Neural cell (in vitro differentiated cells): Measurements from ENCODE around the gene PCLO. TPM values are rescaled to one million over a fixed set of nuclear protein-coding genes. Genes with fewer than 3 reads are reported as not detected.

Experiments used
- H2AFZ ChIP-seq: fragments of 200-600, 300-800 bp; sonication (generic), shearing (Covaris generic); 2 replicates; pipeline ENCODE4 v1.6.0; 2014; ENCODE audit warnings: low read depth, mild to moderate bottlenecking, antibody characterized with exemption, low read length, moderate library complexity
- H3F3A ChIP-seq: fragments of 200-600 bp; shearing (Covaris generic); 2 replicates; pipeline ENCODE4 v1.6.1; 2016; ENCODE audit warnings: mild to moderate bottlenecking, moderate library complexity, mixed read lengths, antibody characterized with exemption, low read length; ENCODE audit not compliant: insufficient read depth, poor library complexity, severe bottlenecking
- H3K27ac ChIP-seq: fragments of 200-600, 300-800 bp; sonication (generic), shearing (Covaris generic); 2 replicates; pipeline ENCODE4 v1.5.1; 2014; ENCODE audit warnings: mild to moderate bottlenecking, low read length, moderate library complexity
- H3K27me3 ChIP-seq: fragments of 300-800, 200-600 bp; sonication (generic), shearing (Covaris generic); 2 replicates; pipeline ENCODE4 v1.6.0; 2014; ENCODE audit warnings: mild to moderate bottlenecking, low read depth, low read length, moderate library complexity; ENCODE audit not compliant: insufficient read depth
- H3K36me3 ChIP-seq: fragments of 300-800, 200-600 bp; sonication (generic), shearing (Covaris generic); 2 replicates; pipeline ENCODE4 v1.5.1; 2014; ENCODE audit warnings: mild to moderate bottlenecking, antibody characterized with exemption, low read length, moderate library complexity; ENCODE audit not compliant: insufficient read depth
- H3K4me2 ChIP-seq: fragments of 300-800, 200-600 bp; sonication (generic), shearing (Covaris generic); 2 replicates; pipeline ENCODE4 v1.6.0; 2014; ENCODE audit warnings: mild to moderate bottlenecking, low read length
- H3K4me3 ChIP-seq: fragments of 300-800, 200-600 bp; sonication (generic), shearing (Covaris generic); 2 replicates; pipeline ENCODE4 v1.5.1; 2014; ENCODE audit warnings: mild to moderate bottlenecking, low read length, moderate library complexity
- H3K79me2 ChIP-seq: fragments of 200-600 bp; shearing (Covaris generic); replicated peaks from 2 replicates; pipeline ENCODE4 v1.6.0; 2014; ENCODE audit warnings: mild to moderate bottlenecking, low read length, moderate library complexity; ENCODE audit not compliant: insufficient read depth
- H3K9ac ChIP-seq: fragments of 300-800, 200-600 bp; sonication (generic), shearing (Covaris generic); 2 replicates; pipeline ENCODE4 v1.6.1; 2016; ENCODE audit warnings: mild to moderate bottlenecking, low read length, mixed read lengths
- H3K9me2 ChIP-seq: fragments of 200-600 bp; shearing (Covaris generic); 2 replicates; pipeline ENCODE4 v1.6.1; 2016; ENCODE audit warnings: mild to moderate bottlenecking, low read length, mixed read lengths; ENCODE audit not compliant: insufficient read depth
- H3K9me3 ChIP-seq: fragments of 200-600, 300-800 bp; sonication (generic), shearing (Covaris generic); 2 replicates; pipeline ENCODE4 v1.6.1; 2016; ENCODE audit warnings: mild to moderate bottlenecking, mixed run types, low read length, moderate library complexity, mixed read lengths
- H4K20me1 ChIP-seq: fragments of 200-600 bp; shearing (Covaris generic); 2 replicates; pipeline ENCODE4 v1.6.1; 2016; ENCODE audit warnings: mild to moderate bottlenecking, mixed run types; ENCODE audit not compliant: insufficient read depth
- EP300 ChIP-seq: fragments of 450-650 bp; conservative IDR thresholded peaks from 2 replicates; pipeline ENCODE4 v1.6.1; 2014; ENCODE audit warnings: antibody characterized with exemption, mild to moderate bottlenecking, moderate library complexity; ENCODE audit not compliant: poor library complexity, severe bottlenecking
- EZH2 ChIP-seq: fragments of 200-600, 300-800 bp; shearing (Covaris generic), sonication (generic); IDR thresholded peaks from 2 replicates; pipeline ENCODE4 v1.6.1; 2014; ENCODE audit warnings: antibody characterized with exemption, low read length, borderline replicate concordance, mild to moderate bottlenecking; ENCODE audit not compliant: insufficient read depth, poor library complexity, severe bottlenecking
- MXI1 ChIP-seq: fragments of 450-650 bp; conservative IDR thresholded peaks from 2 replicates; pipeline ENCODE4 v1.6.1; 2014; ENCODE audit warnings: antibody characterized with exemption, mild to moderate bottlenecking; ENCODE audit not compliant: poor library complexity, severe bottlenecking
- POLR2AphosphoS5 ChIP-seq: IDR thresholded peaks from 2 replicates; pipeline ENCODE4 v1.6.1; 2012
- RAD21 ChIP-seq: fragments of 450-650 bp; conservative IDR thresholded peaks from 2 replicates; pipeline ENCODE4 v1.6.1; 2014; ENCODE audit warnings: antibody characterized with exemption, mild to moderate bottlenecking, moderate library complexity
- SMC3 ChIP-seq: fragments of 450-650 bp; conservative IDR thresholded peaks from 2 replicates; pipeline ENCODE4 v1.6.1; 2014; ENCODE audit warnings: antibody characterized with exemption, mild to moderate bottlenecking, moderate library complexity; ENCODE audit not compliant: poor library complexity
- TAF1 ChIP-seq: IDR thresholded peaks from 2 replicates; pipeline ENCODE4 v1.6.1; 2012; ENCODE audit warnings: low read depth
- polyA plus RNA-seq: library from polyadenylated mRNA; depleted of rRNA; stranded (reverse); fragments of >200 nt; gene quantifications from 2 replicates; pipeline ENCODE4 v1.2.3, GENCODE V29; 2014
- TF ChIP-seq, protein P1 (sequence below): IDR thresholded peaks from 2 replicates; pipeline ENCODE4 v1.6.1; 2012; ENCODE audit warnings: borderline replicate concordance
- TF ChIP-seq, protein P2 (sequence below): fragments of 450-650 bp; IDR thresholded peaks from 2 replicates; pipeline ENCODE4 v1.5.1; 2014; ENCODE audit warnings: antibody characterized with exemption, mild to moderate bottlenecking, moderate library complexity; ENCODE audit not compliant: poor library complexity, severe bottlenecking

PCLO gene
- polyA plus RNA-seq, 1 donor from 2014 or later, result 25.5 TPM

DNA sequence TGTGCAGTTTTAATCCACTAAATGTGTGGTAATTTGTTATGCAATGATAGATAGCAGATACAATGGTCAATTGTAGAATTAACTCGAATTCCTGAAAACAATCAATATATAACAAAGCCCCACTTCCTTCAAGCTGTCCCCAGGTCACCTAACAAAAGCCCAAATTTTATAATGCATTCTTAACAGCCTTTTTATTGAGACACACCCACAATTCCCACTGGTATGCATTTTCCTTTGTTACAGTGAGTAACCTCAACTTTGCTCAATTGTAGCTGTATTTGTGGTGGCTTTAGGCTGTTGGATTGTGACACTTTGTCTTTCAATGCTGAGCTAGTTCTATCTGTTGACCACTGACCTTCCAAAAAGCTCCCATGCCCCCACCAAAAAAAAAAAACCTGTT is 439.3 kb downstream of the PCLO start:
- Histone ChIP-seq H3K79me2 (no peaks in the 10 kb centered on the region), H3F3A (no peaks in the 10 kb centered on the region), H4K20me1 (no peaks in the 10 kb centered on the region), H3K4me2 (no peak overlapping the region), H3K9ac (no peak overlapping the region), H3K36me3 (no peaks in the 10 kb centered on the region), H2AFZ (no peak overlapping the region), H3K9me2 (no peaks in the 10 kb centered on the region), H3K9me3 (no peaks in the 10 kb centered on the region), H3K27ac (no peak overlapping the region), H3K4me3 (no peak overlapping the region), H3K27me3 (no peaks in the 10 kb centered on the region)
- TF ChIP-seq, protein P1, sequence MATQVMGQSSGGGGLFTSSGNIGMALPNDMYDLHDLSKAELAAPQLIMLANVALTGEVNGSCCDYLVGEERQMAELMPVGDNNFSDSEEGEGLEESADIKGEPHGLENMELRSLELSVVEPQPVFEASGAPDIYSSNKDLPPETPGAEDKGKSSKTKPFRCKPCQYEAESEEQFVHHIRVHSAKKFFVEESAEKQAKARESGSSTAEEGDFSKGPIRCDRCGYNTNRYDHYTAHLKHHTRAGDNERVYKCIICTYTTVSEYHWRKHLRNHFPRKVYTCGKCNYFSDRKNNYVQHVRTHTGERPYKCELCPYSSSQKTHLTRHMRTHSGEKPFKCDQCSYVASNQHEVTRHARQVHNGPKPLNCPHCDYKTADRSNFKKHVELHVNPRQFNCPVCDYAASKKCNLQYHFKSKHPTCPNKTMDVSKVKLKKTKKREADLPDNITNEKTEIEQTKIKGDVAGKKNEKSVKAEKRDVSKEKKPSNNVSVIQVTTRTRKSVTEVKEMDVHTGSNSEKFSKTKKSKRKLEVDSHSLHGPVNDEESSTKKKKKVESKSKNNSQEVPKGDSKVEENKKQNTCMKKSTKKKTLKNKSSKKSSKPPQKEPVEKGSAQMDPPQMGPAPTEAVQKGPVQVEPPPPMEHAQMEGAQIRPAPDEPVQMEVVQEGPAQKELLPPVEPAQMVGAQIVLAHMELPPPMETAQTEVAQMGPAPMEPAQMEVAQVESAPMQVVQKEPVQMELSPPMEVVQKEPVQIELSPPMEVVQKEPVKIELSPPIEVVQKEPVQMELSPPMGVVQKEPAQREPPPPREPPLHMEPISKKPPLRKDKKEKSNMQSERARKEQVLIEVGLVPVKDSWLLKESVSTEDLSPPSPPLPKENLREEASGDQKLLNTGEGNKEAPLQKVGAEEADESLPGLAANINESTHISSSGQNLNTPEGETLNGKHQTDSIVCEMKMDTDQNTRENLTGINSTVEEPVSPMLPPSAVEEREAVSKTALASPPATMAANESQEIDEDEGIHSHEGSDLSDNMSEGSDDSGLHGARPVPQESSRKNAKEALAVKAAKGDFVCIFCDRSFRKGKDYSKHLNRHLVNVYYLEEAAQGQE, result no peak
- TF ChIP-seq MXI1 (no peak), EZH2 (no peak), RAD21 (no peak)

DNA sequence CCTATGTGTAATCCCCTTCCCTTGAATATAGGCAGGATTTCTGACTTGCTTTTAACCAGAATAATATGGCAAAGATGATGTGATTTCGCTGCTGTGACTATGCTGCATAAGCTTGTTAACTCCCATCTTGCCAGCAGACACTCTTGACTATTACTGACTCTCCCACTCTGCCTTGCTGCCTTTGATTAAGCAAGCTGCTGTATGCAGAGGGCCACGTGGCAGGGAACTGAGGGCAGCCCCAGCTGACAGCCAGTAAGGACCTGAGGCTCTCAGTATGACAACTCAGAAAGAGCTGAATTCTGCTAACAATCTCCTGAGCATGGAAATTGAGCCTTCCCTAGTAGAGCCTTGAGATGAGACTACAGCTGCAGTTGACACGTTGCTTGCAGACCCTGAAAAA is 439.7 kb downstream of the PCLO start:
- no peaks in the 10 kb centered on the region for H3K36me3 ChIP-seq
- no peak overlapping the region for H3K4me2 ChIP-seq
- H4K20me1 ChIP-seq, result no peaks in the 10 kb centered on the region
- H3K27ac ChIP-seq, result no peak overlapping the region
- no peak overlapping the region for H3K4me3 ChIP-seq
- TF ChIP-seq, protein P1, result no peak
- TF ChIP-seq POLR2AphosphoS5 (no peak), SMC3 (no peak), TAF1 (no peak)
- H3K9me3 ChIP-seq, result no peaks in the 10 kb centered on the region
- H3K9ac ChIP-seq, result no peak overlapping the region
- no peaks in the 10 kb centered on the region for H3K9me2 ChIP-seq
- no peaks in the 10 kb centered on the region for H3K79me2 ChIP-seq
- H2AFZ ChIP-seq, result no peak overlapping the region
- H3K27me3 ChIP-seq, result no peaks in the 10 kb centered on the region
- H3F3A ChIP-seq, result no peaks in the 10 kb centered on the region

DNA sequence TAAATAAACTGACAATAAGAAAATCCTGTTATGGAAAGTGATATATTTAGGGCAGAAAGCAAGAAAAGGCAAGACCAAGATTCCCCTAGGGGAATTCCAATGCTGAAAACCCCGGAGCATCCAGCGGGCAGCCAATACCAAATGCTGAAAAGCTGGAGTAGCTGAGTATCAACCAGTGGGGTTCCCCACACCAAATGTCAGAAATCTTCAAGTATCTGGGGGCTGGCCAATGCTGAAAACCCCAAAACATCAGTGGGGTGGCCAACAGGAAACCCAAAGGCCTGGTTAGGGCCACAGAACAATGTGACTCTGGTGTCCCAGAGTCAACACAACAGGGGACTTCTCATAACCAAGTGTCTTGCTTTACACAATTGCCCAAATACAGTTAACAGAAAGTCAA is 447.3 kb downstream of the PCLO start:
- Histone ChIP-seq H3F3A (no peaks in the 10 kb centered on the region), H4K20me1 (no peaks in the 10 kb centered on the region), H2AFZ (no peak overlapping the region), H3K4me3 (no peak overlapping the region), H3K9me2 (no peaks in the 10 kb centered on the region), H3K9me3 (no peaks in the 10 kb centered on the region), H3K36me3 (no peaks in the 10 kb centered on the region), H3K27me3 (no peaks in the 10 kb centered on the region), H3K4me2 (no peak overlapping the region), H3K9ac (no peak overlapping the region), H3K27ac (no peak overlapping the region), H3K79me2 (no peaks in the 10 kb centered on the region)
- no peak for TF ChIP-seq SMC3
- TF ChIP-seq MXI1, result no peak
- no peak for TF ChIP-seq EP300
- TF ChIP-seq, protein P2, sequence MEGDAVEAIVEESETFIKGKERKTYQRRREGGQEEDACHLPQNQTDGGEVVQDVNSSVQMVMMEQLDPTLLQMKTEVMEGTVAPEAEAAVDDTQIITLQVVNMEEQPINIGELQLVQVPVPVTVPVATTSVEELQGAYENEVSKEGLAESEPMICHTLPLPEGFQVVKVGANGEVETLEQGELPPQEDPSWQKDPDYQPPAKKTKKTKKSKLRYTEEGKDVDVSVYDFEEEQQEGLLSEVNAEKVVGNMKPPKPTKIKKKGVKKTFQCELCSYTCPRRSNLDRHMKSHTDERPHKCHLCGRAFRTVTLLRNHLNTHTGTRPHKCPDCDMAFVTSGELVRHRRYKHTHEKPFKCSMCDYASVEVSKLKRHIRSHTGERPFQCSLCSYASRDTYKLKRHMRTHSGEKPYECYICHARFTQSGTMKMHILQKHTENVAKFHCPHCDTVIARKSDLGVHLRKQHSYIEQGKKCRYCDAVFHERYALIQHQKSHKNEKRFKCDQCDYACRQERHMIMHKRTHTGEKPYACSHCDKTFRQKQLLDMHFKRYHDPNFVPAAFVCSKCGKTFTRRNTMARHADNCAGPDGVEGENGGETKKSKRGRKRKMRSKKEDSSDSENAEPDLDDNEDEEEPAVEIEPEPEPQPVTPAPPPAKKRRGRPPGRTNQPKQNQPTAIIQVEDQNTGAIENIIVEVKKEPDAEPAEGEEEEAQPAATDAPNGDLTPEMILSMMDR, result no peak
- TF ChIP-seq, protein P1, result no peak
- TF ChIP-seq TAF1, result no peak
- TF ChIP-seq POLR2AphosphoS5, result no peak
- no peak for TF ChIP-seq EZH2
